ENCODE results near the gene PREX1.

PREX1 gene

DNA sequence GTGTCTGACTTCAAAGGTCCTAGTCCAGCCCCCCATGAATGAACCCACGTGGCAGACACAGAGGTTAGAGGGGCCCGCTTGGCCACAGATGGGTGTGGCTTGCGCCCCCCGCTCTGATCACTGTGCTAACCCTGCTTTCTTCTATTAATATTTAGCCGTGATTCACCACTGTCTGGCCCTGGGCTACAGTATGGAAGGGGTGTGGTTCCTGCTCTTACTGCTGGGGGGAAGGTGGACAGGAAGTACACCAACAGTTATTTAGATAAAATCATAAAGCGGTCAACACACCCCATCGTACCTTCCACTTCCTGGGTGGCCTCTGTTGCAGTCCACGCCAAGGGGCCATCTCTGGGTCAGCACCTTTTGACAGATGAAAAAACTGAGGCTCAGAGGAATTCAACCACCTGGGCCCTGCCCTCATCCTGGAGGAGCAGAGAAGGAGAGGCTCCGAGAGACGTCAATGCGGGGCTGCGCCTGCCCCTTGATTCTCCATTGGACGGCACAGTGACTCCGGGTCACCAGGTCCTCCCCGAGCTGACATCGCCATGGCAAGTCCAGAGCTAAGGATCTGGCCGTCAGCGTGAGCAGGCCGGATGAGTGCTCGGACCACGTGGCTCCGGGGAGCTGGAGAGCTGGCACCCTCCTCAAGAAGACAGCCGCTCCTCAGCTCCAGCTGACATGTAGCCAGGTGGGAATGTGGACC is 206.3 kb downstream of the PREX1 start:
- no peak for DNase-seq (ENCODE audit: low spot score)

DNA sequence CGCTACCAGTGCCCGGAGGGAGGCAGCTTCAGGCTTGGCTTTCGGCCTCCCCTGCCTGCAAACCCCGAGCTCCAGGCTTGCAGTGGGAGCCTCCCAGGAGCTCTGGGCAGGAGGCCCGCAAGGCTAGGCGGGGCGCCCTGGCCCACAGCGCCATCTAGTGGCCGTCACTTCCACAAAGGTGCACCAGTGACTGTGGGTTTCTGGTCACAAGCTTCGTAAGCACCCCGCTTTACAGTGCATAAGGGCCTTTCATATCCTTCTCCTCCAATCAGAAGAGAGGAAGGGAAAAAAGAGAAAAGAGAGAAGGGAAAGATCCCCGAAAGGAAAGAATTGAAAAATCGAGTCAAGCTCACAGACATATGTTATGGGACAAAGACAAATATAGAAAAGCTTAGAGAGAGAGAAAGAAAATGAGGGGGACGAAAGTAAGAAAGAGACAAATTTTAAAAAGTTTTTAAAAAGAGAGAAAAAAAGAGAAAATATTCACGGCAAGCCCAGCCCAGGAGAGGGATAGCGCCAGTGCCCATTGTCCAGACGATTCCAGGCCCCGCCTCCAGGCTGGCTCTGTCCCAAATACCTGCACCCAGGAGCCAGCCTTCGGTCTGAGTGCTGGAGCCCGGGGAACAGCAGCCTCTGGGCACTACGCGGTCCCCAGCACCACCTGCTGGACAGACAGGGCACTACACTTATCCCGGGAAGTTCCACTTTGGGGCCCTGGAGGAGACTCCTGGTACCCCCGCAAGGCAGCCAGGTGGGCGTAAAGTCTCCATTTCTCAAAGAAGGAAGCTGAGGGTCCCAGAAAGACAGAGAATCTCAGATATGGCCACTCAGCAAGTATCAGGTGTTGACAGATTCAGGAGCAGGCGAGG is 207.1 kb downstream of the PREX1 start:
- DNase-seq (ENCODE audit: low spot score), result peak; percentile 92

DNA sequence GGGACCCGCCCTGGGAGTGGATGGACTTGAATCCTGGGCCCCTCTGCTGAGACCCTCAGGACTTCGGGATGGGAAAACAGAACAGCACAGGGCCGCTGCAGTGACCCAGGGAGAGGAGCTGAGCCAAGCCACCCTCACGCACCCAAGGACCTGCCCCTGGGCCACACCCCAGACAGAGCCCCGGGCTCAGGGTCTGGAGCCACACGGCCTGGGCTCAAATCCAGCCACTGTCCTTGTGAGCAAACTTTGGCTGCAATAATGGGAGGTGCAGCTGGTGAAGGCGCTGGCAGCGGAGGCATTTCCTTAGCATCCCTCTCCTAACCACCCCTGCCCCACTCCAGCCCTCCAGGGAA is 207.7 kb downstream of the PREX1 start:
- DNase-seq (ENCODE audit: low spot score), result no peak

DNA sequence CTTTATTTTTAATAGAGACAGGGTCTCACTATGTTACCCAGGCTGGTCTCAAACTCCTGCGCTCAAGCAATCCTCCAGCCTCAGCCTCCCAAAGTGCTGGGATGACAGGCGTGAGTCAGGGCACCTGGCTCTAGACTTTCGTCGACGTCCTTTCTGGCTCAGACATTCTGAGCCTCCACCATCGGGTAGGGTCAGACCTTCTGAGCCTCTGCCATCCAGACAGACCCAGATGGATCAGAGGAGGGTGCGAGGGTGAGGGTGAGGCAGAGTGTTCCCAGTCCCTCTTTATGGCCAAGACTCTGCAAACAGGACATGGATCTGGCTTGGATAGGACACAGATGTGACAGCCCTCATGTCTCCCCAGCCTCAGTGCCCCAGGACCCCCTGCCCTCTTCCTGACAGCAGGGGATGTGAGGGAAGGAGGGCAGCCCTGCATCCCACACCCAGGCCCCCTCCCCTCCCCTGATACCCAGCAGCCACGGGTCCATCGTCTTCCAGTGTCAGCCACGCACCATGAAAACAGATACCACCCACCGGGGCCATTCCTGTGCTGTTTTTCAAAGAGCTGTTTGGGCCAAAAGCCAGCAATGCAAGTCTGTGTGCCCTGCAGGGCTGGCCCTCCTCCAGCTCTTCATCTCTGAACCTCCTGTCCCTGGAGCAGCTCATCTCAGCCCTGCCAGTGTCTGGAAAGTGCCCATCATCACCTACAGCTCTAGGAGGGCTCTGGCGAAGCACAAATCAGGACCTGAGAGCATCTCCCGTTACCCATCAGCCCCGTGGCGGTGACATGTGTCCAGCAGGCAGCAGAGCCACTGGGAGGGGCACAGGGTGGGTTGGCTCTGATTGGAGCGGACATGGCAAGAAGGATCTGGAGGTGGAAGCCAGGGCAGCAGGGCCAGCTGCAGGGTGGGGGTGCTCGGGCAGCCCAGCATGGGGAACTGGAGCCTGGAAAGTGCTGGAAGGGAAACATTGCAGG is 208.4 kb downstream of the PREX1 start:
- DNase-seq (ENCODE audit: low spot score), result no peak

DNA sequence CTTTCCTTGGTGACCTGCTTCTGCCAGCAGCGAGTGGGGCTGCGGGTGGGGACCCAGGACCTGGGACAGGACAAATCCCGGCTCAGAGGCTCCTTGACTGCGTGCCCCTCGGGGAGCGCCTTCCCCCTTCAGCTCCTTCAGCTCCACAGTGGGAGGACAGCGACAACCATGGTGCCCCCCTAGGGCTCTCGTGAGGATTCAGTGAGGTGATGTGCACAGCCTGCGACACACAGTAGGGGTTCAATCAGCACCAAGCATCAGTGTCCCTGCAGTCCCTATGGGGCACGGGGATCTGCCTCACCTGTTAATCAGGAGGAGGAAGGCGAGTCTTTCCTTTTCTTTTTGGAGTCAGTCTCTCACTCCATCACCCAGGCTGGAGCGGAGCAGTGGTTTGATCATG is 209.2 kb downstream of the PREX1 start:
- no peak for DNase-seq (ENCODE audit: low spot score)

DNA sequence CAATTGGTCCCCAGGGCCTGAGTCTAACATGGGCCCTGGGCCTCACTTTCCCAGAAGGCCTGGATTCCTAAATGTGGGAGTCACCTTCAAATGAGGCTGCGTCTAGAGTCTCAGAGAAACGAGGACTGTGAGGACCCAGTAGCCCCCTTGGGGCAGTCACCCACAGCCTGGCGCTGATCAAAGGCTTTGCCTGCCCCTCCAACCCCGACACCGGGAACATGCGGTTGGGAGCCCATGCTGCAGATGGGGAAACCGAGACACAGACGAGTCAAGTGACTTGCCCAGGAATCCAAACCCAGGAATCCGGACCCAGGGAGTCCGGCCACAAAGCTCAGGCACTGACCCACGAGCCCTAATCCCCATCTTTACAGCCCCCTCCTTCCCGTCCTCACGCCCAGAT is 209.7 kb downstream of the PREX1 start:
- no peak for DNase-seq (ENCODE audit: low spot score)

DNA sequence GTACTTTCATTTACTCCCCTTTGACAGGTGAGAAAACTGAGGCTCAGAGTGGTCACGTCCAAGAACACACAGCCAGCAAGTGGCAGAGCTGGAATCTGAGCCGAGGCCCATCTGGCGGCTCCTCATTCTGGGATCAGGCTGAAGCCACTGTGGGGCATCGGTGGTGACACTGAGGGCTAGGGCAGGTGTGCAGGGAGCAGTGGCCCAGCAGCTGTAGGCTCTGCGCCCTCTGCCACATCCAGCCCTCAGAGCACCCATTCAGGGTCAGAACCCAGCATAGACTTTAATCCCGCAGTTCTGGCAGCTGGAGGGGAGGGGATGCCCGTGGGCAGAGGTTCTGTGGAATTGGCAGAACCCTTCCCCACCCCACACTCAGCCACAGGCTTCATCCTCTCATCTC is 210.3 kb downstream of the PREX1 start:
- no peak for DNase-seq (ENCODE audit: low spot score)

DNA sequence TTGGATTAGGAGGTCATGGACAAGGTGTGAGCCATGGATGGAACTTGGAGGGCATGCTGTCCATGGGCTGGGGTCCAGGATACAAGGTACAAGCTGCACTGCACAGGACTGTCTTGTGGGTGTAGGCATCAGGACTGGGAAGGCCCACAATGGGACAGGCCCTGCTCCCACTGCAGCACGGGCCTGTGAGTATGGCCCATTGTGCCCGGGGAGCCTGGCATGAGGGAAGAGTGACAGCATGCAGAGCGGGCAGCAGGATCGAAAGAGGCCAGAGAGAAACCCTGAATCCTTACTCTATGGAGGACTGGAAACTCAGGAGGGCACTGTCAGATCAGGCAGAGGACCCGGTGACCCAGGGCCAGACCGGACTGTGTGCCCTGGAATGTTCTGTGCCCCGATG is 211.3 kb downstream of the PREX1 start:
- no peak for DNase-seq (ENCODE audit: low spot score)

DNA sequence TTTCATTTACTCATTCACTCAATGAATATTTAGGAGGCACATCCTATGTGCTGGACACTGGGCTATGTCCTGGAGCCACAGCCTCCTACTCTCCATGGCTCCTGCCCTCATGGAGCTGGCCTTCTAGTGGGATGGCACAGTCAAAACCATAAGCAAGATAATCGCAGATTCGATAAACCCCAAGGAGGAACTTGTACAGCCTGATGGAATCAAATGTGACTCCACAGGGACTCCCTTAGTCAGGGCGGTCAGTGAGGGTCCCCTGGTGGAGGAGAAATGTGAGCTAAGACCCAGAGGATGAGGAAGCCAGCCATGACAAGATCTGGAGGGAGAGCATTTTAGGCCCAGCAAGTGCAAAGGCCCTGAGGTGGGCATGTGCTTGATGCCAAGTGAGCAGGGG is 211.9 kb downstream of the PREX1 start:
- DNase-seq (ENCODE audit: low spot score), result no peak

DNA sequence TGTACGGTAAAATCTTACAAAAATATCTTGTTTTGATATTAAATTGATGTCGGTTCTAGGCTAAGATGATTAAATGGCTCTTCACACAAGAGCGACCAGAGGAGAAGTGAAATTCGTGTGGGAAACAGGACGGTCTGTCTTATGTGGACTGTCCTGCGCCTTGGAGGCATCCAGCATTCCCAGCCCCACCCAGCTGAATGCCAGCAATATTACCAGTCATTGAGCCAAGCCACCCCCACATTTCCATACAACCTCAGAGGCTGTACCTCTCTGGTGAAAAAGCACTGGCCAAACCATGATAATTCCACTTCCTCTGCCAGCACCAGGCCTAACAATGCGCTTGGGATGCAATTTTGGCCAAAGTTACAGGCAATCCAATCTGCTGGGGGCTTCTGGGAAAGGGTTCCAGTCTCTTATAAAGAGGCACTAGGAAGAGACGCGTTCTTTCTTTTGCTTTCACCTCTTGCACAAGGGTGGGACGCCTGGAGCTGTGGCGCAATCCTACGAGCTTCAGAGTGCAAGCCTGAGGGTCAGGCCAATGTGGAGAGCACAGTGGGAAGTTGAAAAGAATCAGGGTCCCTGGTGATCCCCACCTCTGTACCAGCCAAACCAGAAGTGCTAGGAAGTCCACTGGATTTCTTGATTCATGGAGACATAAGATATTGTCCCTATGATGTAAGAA is 213.1 kb downstream of the PREX1 start:
- DNase-seq (ENCODE audit: low spot score), result no peak

DNA sequence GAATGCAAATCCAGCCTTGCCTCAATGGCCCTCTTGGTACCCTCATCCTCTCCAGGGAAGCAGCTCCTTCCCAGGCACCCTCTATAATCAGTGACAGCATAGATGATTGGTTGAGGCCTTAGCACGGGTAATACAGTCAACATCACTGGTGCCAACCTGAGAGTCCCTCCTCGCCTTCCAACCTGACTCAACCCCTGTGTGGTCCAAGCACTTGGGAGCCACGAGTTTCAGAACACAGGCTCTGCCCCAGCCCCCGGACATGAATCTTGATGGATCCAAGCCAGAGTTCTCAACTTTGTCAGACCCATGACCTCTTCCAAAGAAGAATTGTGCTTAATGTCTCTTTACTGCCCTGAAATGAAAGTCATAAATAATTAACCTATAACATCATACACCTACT is 213.9 kb downstream of the PREX1 start:
- DNase-seq (ENCODE audit: low spot score), result no peak

DNA sequence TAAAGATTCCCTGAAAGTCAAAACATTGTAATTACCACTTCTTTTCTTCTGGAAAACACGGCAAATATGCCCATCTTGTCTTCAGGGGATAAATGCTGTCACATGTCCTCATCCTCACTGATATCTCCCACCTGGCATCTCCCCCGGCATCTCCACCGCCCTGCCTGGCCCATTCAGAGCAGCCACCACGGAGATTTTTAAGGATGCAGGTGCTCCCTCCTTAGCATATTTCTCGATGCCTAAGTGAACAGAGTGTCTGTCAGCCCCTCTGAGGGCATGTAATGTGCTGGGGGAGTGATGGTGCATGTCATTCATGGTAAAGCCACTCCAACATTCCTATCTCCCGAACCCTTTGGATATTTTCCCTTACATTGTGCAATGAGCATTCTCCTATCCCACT is 215.5 kb downstream of the PREX1 start:
- DNase-seq (ENCODE audit: low spot score), result no peak

DNA sequence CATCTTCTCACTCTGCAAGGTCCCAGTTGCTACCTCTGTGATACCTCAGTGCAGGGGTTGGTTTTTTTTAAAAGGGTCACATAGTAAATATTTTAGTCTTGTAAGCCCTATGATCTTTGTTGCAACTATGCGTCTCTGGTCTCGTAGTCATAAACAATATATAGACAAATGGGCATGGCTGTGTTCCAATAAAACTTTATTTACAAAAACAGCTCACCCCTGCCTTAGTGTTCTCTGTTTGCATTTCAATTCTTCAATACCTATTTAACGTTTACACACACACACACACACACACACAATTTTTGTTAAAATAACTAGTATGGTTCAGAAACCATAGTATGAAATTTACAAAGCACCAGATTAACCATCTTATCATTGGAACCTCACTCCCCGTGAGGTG is 216.8 kb downstream of the PREX1 start:
- DNase-seq (ENCODE audit: low spot score), result no peak

DNA sequence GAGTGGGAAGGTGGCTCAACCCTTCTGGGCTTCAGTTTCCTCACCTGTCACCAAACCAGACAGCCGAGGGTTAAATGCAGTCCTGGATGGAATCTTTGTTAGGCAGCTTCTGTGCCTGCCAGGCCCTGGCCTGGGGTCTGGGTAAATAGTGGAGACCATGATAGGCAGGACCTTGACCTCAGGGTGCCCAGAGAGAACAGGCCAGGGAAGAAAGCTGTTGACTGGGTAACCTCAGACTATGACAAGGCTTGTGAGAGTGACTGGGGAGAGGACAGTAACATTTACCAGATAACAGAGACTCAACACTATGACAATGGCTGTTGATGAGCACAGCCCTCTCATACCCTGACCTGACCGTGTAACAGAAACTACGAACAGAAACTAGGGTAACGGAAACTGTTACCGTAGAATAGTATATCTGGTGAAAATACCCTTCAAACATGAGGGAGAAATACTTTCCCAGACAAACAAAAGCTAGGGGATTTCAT is 218.3 kb downstream of the PREX1 start:
- DNase-seq (ENCODE audit: low spot score), result no peak

DNA sequence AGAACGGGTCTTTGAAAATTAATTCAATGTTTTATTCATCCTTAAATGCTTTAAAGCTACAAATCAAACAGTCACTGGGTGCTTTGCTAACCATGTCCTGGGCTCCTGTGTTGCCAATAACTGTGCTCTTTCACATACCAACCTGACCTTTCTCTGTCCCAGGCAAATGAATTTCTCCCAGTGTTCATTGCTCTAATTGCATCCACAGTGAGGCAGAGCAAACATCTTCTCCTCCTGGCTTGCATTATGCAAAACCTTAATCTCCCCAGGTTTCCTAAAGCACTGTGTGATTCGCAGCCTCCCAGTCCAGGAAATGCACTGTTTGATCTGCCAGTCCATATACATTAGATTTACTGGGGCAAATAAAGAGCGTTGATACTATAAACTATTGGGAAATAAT is 219.0 kb downstream of the PREX1 start:
- DNase-seq (ENCODE audit: low spot score), result no peak

DNA sequence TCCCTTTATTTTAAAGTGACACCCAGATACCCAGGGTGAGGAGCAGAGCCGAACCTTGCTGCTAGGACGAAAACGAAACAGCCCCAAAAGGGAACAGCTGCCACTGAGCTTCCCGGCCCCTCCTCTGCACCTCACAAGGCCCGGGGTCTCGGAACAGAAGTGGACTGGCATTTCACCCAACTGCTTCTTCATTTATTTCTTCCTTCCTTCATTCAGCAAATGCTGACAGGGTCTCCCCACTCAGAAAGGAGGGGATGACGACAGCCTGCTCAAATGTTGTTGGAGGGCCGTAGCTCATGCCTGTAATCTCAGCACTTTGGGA is 220.3 kb downstream of the PREX1 start:
- no peak for DNase-seq (ENCODE audit: low spot score)

DNA sequence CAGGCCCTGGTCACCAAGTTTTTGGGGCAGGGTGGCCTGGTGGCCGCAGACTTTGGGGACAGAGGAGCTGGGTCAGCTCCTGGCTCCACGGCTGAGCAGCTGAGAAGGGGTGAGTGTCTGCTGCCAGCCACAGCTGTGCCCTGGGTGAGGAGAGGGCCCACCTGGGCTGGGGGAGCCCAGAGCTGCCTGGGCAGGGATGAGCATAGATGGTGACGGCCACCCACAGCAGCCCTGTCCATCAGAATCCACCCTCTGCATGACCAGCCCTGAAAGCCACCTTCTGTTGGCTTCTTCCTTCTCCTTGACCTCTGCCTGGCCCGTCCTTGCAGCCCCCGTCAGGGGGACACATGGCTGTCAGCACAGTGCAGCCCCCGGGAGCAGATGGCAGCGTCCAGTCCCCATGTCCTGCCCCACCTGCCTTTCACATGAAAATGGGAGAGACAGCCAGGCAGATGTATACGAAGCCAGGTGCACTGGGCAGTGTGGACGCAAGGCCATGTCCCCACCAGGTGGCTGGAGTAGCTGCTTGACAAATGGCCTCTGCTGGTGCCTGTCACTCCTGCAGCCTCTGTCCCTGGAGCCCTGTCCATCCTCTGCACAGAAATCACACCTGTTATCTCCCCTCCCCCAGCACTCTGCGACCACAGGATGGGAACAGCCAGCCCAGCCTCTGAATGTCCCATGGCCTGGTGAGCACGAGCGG is 220.8 kb downstream of the PREX1 start:
- DNase-seq (ENCODE audit: low spot score), result no peak

DNA sequence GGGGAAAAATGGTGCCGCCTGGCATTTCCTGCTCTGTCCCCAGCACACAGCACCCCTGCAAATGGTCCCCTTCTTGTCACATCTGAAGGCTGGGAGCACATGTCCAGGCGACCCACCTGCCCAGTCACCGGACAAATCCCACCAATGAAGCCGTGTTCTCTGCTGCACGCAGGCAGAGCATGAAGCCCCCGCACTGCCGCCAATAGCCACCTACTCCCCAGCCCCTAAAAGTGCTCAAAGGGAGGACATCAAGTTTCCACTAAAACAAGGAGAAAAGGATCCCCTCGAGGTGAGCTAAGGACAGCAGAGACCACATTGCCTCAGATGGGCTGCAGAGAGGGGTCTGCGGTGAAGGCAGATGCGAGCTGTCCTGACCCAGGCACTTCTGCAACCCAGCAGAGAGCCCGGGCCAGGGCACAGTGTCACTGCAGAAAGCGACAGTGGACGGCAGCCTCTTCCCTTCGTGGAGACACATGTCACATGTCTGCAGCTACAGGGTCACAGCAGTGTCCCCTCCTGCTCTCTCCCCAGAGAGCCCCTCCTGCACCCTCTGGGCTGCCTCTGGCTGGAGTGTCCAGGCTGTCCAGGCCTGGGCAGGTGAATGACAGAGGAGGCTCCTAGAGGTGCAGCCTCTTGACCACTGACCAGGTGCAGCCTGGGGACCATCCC is 221.5 kb downstream of the PREX1 start:
- no peak for DNase-seq (ENCODE audit: low spot score)

DNA sequence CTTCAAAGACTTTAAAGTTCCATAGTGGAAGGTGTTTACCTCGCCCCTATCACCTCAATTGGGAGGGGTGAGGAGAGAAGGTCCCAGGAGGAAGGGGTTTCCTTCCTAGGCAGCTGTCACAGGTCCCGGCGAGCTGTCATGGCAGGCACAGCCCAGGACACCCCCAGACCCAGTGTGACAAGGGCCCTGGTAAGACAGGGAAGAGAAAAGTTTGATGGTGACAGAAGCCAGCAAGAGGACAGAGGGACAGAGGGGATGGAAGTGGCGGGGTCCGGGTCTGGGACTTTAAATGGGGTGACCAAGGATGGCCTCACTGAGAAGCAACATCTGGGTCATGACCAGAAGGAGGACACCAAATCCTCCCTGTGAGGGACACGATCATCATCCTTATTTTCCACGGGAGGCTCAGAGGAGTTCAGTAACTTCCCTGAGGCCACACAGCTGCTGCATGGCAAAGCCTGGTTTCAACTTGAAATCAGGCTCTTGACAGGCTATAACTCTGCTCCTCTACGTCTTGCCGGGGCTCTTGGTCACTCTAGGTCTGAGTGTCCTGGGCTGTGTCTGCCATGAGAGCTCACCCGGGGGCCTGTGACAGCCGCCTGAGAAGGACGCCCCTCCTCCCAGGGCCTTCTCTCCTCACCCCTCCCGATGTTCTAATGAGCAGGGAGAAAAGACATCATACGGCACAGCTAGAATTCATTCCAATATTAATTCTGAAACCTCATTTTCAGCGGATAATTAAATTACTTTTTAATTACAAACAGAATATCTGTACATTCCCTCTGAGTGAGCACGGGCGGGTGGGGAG is 222.2 kb downstream of the PREX1 start:
- no peak for DNase-seq (ENCODE audit: low spot score)

DNA sequence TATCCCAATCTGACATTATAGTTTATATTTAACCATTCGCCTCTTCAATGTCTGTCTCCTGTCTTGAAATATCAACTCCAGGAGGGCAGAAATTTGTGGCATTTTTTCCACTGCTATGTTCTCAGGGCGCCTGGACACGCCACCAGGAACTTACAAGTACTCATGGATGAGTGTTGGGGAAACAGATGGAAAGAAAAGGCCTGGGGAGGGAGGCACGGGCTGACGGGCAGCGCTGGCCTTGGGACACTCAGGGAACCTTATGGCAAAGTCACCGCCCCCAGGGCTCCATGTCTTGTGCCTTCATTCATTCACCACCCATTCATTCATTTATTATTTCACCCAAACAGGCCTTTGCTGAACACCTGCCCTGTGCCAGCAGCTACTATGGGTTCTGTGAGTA is 222.9 kb downstream of the PREX1 start:
- DNase-seq (ENCODE audit: low spot score), result no peak
